HCT116 (cell line): ENCODE results near the gene GPRIN1. TPM values are rescaled to one million over a fixed set of nuclear protein-coding genes. Genes with fewer than 3 reads are reported as not detected.

Experiments used
- ATAC-seq: fragments of 200-7000 bp; cut with Tn5 transposase; 2 replicates; pipeline ENCODE4 v1.9.1; 2020; ENCODE audit warnings: mild to moderate bottlenecking, moderate library complexity
- BruUV-seq: library from RNA; stranded (reverse); fragments of 400-500 nt; replicated peaks from 2 replicates; lab custom pipeline; 2021; lab: Mats Ljungman, UMichigan
- CTCF ChIA-PET: fragments of 300-600 bp; sonication (Branson Sonifier 250); formaldehyde crosslinking; loops from one replicate; lab custom pipeline; 2021; ENCODE audit warnings: antibody characterized with exemption; lab: Charles Lee
- POLR2A ChIA-PET: fragments of 300-600, 350-600 bp; sonication (Branson Sonifier 250); formaldehyde crosslinking; loops from one replicate; lab custom pipeline; 2021; ENCODE audit warnings: antibody characterized with exemption; lab: Charles Lee
- RAD21 ChIA-PET, 2 experiments: fragments of 300-600 bp; sonication (Branson Sonifier 250); formaldehyde crosslinking; loops; one replicate each; lab custom pipeline; 2023; ENCODE audit warnings: low total read pairs in 2 of 2; ENCODE audit not compliant: uncharacterized antibody in 2 of 2, unreplicated experiment in 2 of 2, low non-redundant PET in 1 of 2; lab: Charles Lee
- DNase-seq: peaks from one replicate; pipeline ENCODE4 v3.0.0-alpha.2; 2010; ENCODE audit warnings: low read depth, low spot score
- H2AFZ ChIP-seq: fragments of 200-600 bp; shearing (Covaris generic), sonication (generic); 2 replicates; pipeline ENCODE4 v1.6.1; 2017; ENCODE audit warnings: low read depth, mixed run types, mixed read lengths, antibody characterized with exemption, low read length; ENCODE audit not compliant: poor library complexity, severe bottlenecking
- H3K27ac ChIP-seq: 2 replicates; pipeline ENCODE4 v1.5.1; 2012; ENCODE audit warnings: low read depth, low read length
- H3K27me3 ChIP-seq: fragments of 200-600 bp; sonication (generic); 2 replicates; pipeline ENCODE4 v1.6.1; 2016; ENCODE audit warnings: mixed run types, low read length, mixed read lengths; ENCODE audit not compliant: insufficient read depth
- H3K36me3 ChIP-seq, 2 experiments: fragments of 200-500 bp in 1 of 2; fragments of 200-600 bp in 1 of 2; sonication (Bioruptor generic) in 1 of 2; sonication (generic) in 1 of 2; 2 replicates each; pipeline versions ENCODE4 v1.5.1 to v1.6.1; 2014 to 2016; ENCODE audit warnings: low read length in 2 of 2, inconsistent platforms in 1 of 2, mixed read lengths in 1 of 2, mixed run types in 1 of 2; ENCODE audit not compliant: insufficient read depth in 2 of 2, control insufficient read depth in 1 of 2
- H3K4me1 ChIP-seq, 2 experiments: fragments of 200-600 bp in 1 of 2; sonication (generic) in 1 of 2; 2 replicates each; pipeline versions ENCODE4 v1.5.1 to v1.6.1; 2012 to 2017; ENCODE audit warnings: low read length in 2 of 2, inconsistent platforms in 1 of 2, mild to moderate bottlenecking in 1 of 2, mixed read lengths in 1 of 2, mixed run types in 1 of 2, moderate library complexity in 1 of 2; ENCODE audit not compliant: insufficient read depth in 2 of 2, control insufficient read depth in 1 of 2
- H3K4me2 ChIP-seq: fragments of 200-600 bp; sonication (generic); 2 replicates; pipeline ENCODE4 v1.6.1; 2017; ENCODE audit warnings: mixed run types, low read length, mixed read lengths
- H3K4me3 ChIP-seq, 2 experiments: fragments of 200-600 bp in 1 of 2; sonication (generic) in 1 of 2; replicated peaks in 1 of 2; 2 replicates each; pipeline ENCODE4 v1.5.1; 2011 to 2016; ENCODE audit warnings: low read length in 2 of 2, control low read depth in 1 of 2, low read depth in 1 of 2, mild to moderate bottlenecking in 1 of 2, mixed read lengths in 1 of 2, mixed run types in 1 of 2
- H3K79me2 ChIP-seq: fragments of 200-600 bp; sonication (generic); 2 replicates; pipeline ENCODE4 v1.6.1; 2017; ENCODE audit warnings: mild to moderate bottlenecking, mixed run types, low read length, moderate library complexity, mixed read lengths; ENCODE audit not compliant: insufficient read depth
- H3K9ac ChIP-seq: fragments of 200-600 bp; sonication (generic); 2 replicates; pipeline ENCODE4 v1.6.1; 2016; ENCODE audit warnings: low read length, mixed read lengths
- H3K9me2 ChIP-seq: fragments of 200-600 bp; sonication (generic), shearing (Covaris generic); 2 replicates; pipeline ENCODE4 v1.6.1; 2017; ENCODE audit warnings: mixed run types, mild to moderate bottlenecking, moderate library complexity; ENCODE audit not compliant: insufficient read depth
- H3K9me3 ChIP-seq, 2 experiments: fragments of 200-500 bp in 1 of 2; fragments of 200-600 bp in 1 of 2; sonication (Bioruptor generic) in 1 of 2; sonication (generic) in 1 of 2; 2 replicates each; pipeline ENCODE4 v1.6.1; 2014 to 2017; ENCODE audit warnings: low read length in 2 of 2, mixed read lengths in 2 of 2, inconsistent platforms in 1 of 2, low read depth in 1 of 2, mild to moderate bottlenecking in 1 of 2, mixed run types in 1 of 2, moderate library complexity in 1 of 2; ENCODE audit not compliant: control insufficient read depth in 1 of 2, insufficient read depth in 1 of 2
- H4K20me1 ChIP-seq: fragments of 200-600 bp; sonication (generic), shearing (Covaris generic); 2 replicates; pipeline ENCODE4 v1.6.1; 2017; ENCODE audit warnings: mixed run types, mild to moderate bottlenecking, moderate library complexity; ENCODE audit not compliant: insufficient read depth
- ATF3 ChIP-seq: IDR thresholded peaks from 2 replicates; pipeline ENCODE4 v1.6.1; 2012
- CTCF ChIP-seq, 3 experiments: fragments of 200-600 bp in 1 of 3; sonication (generic) in 1 of 3; IDR thresholded peaks in 2 of 3; conservative IDR thresholded peaks in 1 of 3; 2 replicates each; pipeline ENCODE4 v1.5.1; 2012 to 2017; ENCODE audit warnings: low read depth in 2 of 3, low read length in 2 of 3, antibody characterized with exemption in 1 of 3, borderline replicate concordance in 1 of 3, control low read depth in 1 of 3, mild to moderate bottlenecking in 1 of 3, mixed read lengths in 1 of 3, mixed run types in 1 of 3, moderate library complexity in 1 of 3; ENCODE audit not compliant: insufficient read depth in 1 of 3
- EZH2 ChIP-seq: fragments of 200-600 bp; sonication (generic); IDR thresholded peaks from 2 replicates; pipeline ENCODE4 v1.6.1; 2017; ENCODE audit warnings: antibody characterized with exemption, mixed run types
- POLR2AphosphoS5 ChIP-seq: IDR thresholded peaks from 2 replicates; pipeline ENCODE4 v1.6.1; 2011; ENCODE audit warnings: mild to moderate bottlenecking, low read depth, low read length, moderate library complexity
- SIN3A ChIP-seq: IDR thresholded peaks from 2 replicates; pipeline ENCODE4 v1.6.1; 2012; ENCODE audit warnings: low read depth
- YY1 ChIP-seq: IDR thresholded peaks from 2 replicates; pipeline ENCODE4 v1.6.1; 2011; ENCODE audit warnings: low read length, low read depth, moderate library complexity, mild to moderate bottlenecking; ENCODE audit not compliant: insufficient replicate concordance; ENCODE audit errors: extremely low read depth
- intact Hi-C: fragments of 100-400 bp; cut with micrococcal nuclease; formaldehyde crosslinking; loops from 2 replicates; pipeline ENCODE4 v1.10.0; 2022
- total RNA-seq: library from RNA; stranded (reverse); gene quantifications from one replicate; pipeline ENCODE4 v1.2.1, GENCODE V29; 2021; ENCODE audit not compliant: unreplicated experiment
- TF ChIP-seq, protein P1 (sequence below): IDR thresholded peaks from 2 replicates; pipeline ENCODE4 v1.6.1; 2012; ENCODE audit warnings: low read depth

GPRIN1 gene
- total RNA-seq, 1 experiment from 2014 or later: 14.2 TPM

DNA sequence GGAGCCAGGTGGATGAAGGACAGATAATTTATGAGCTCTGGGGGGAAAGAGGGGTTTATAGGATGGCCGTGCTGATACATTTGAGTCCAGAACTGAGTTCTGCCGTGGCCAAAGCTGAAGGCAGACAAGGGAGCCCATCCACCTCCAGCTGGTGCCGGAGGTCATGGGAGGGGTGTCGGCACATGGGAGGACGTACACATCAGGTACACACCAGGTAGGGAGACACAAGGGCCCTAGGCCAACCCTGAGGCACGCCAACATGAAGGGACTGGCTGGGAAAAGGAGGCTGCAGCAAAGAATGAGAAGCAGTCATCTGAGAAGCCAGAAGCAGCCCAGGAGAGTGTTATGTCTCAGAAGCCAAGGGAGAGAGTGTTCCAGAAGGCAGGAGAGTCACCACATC lies 2.1 kb upstream of the GPRIN1 start:
- Histone ChIP-seq H3K9ac (no peak overlapping the region), H3K27me3 (no peaks in the 10 kb centered on the region), H4K20me1 (no peaks in the 10 kb centered on the region), H2AFZ (no peak overlapping the region), H3K4me1 (peaks cover 25 to 46% of the 10 kb centered on the region in 2 experiments), H3K36me3 (no peaks in the 10 kb centered on the region), H3K4me3 (no peak overlapping the region), H3K79me2 (peaks cover 19% of the 10 kb centered on the region; the same call in 1 of the 2 replicates), H3K9me3 (no peaks in the 10 kb centered on the region), H3K27ac (no peak overlapping the region), H3K9me2 (no peaks in the 10 kb centered on the region), H3K4me2 (no peak overlapping the region)
- ChIA-PET POLR2A (no interaction called here), RAD21 (no interaction called here), CTCF (no interaction called here)
- TF ChIP-seq POLR2AphosphoS5: no peak
- TF ChIP-seq EZH2: no peak
- TF ChIP-seq YY1: no peak
- TF ChIP-seq CTCF (IDR thresholded peaks at IDR 0.05 in 2 of 3, conservative IDR thresholded peaks at IDR 0.05 in 1 of 3; ENCODE audit: borderline replicate concordance in 1 of 3, insufficient read depth in 1 of 3, low read depth in 2 of 3, low read length in 2 of 3): no peak
- no TSS peak for BruUV-seq
- DNase-seq (no peak), ATAC-seq (no peak)
- intact Hi-C loops: no loop called here

DNA sequence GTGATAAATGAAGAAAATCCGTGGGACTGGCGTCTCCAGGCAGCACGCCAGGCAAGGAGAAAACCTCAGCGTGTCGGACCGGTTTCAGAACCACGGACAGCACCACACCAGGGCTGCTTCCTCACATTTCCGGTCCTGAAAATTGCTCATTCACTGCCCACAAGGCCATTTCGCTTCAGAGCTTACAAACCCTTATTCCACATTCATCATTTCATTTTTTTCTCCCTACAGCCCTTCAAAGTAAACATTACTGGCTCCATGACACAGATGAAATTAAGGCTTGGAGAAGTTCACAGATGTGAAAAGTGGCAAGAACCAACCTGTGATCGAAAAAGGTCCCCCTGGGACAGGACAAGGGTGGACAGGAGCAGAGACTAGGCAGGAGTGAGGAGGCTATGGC lies 1.5 kb upstream of the GPRIN1 start:
- ChIA-PET RAD21 (no interaction called here), CTCF (no interaction called here), POLR2A (no interaction called here)
- no peak overlapping the region for H3K4me3 ChIP-seq
- H3K36me3 ChIP-seq: no peaks in the 10 kb centered on the region
- H3K27me3 ChIP-seq: no peaks in the 10 kb centered on the region
- BruUV-seq: no TSS peak
- H3K9ac ChIP-seq: no peak overlapping the region
- DNase-seq (peak; percentile 21), ATAC-seq (no peak)
- peaks cover 19% of the 10 kb centered on the region; the same call in 1 of the 2 replicates for H3K79me2 ChIP-seq
- H3K9me3 ChIP-seq: no peaks in the 10 kb centered on the region
- no peak overlapping the region for H3K4me2 ChIP-seq
- intact Hi-C loops: no loop called here
- TF ChIP-seq SIN3A (0 out of 2 replicates have a peak, but pooled peaks have one; percentile 36), ATF3 (no peak)
- TF ChIP-seq, protein P1, sequence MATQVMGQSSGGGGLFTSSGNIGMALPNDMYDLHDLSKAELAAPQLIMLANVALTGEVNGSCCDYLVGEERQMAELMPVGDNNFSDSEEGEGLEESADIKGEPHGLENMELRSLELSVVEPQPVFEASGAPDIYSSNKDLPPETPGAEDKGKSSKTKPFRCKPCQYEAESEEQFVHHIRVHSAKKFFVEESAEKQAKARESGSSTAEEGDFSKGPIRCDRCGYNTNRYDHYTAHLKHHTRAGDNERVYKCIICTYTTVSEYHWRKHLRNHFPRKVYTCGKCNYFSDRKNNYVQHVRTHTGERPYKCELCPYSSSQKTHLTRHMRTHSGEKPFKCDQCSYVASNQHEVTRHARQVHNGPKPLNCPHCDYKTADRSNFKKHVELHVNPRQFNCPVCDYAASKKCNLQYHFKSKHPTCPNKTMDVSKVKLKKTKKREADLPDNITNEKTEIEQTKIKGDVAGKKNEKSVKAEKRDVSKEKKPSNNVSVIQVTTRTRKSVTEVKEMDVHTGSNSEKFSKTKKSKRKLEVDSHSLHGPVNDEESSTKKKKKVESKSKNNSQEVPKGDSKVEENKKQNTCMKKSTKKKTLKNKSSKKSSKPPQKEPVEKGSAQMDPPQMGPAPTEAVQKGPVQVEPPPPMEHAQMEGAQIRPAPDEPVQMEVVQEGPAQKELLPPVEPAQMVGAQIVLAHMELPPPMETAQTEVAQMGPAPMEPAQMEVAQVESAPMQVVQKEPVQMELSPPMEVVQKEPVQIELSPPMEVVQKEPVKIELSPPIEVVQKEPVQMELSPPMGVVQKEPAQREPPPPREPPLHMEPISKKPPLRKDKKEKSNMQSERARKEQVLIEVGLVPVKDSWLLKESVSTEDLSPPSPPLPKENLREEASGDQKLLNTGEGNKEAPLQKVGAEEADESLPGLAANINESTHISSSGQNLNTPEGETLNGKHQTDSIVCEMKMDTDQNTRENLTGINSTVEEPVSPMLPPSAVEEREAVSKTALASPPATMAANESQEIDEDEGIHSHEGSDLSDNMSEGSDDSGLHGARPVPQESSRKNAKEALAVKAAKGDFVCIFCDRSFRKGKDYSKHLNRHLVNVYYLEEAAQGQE: peak; percentile 90
- H3K9me2 ChIP-seq: no peaks in the 10 kb centered on the region
- no peak overlapping the region for H2AFZ ChIP-seq
- H3K4me1 ChIP-seq: peaks cover 25 to 46% of the 10 kb centered on the region in 2 experiments
- H4K20me1 ChIP-seq: no peaks in the 10 kb centered on the region
- no peak overlapping the region for H3K27ac ChIP-seq
